HG02759 (cell line): Measurements from ENCODE around the gene ECE2.

Experiments used
- ATAC-seq: cut with Tn5 transposase; IDR thresholded peaks from one replicate; pipeline ENCODE4 v1.9.1; 2021; ENCODE audit warnings: mild to moderate bottlenecking, moderate library complexity; ENCODE audit not compliant: unreplicated experiment

The ECE2 gene

DNA sequence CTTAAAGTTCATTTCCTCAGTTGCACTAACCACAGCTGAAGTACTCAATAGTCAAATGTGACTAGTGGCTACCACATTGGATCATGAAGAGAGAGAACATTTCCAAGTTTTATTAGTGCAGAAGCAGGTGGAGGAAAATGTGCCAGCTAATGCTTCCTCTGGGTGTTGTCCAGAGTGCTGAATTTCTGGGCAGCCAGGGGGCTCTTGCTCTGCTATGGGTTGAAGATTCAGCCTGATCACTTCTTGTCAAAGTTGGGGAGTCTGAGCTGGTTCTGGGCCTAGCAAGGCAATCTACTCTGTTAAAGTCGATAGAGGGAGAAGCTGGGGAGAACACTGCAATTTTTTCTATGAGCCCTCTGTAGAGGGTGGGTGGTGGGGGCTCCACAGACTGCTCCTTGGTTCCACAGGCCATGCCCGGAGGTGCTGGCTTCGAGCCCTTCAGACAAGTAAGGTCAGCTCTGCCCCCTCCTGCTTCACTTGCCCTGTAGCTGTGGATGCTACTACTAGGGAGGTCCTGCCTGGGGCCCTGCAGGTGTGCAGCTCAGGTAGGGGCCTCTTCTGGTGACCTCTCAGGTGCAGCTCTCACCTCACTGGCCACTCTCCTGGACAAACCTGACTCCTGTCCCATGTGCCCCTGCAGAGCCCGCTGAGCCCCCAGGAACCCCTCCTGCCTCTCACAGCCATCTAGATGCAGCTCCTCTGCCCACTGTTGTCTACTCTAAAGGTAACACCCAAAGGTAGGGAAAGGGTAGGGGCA lies 35.3 kb upstream of the ECE2 start:
- ATAC-seq: no peak

GRCh38 chr3:184241141-184241446 lies 34.7 kb upstream of the ECE2 start:
- no peak for ATAC-seq

DNA sequence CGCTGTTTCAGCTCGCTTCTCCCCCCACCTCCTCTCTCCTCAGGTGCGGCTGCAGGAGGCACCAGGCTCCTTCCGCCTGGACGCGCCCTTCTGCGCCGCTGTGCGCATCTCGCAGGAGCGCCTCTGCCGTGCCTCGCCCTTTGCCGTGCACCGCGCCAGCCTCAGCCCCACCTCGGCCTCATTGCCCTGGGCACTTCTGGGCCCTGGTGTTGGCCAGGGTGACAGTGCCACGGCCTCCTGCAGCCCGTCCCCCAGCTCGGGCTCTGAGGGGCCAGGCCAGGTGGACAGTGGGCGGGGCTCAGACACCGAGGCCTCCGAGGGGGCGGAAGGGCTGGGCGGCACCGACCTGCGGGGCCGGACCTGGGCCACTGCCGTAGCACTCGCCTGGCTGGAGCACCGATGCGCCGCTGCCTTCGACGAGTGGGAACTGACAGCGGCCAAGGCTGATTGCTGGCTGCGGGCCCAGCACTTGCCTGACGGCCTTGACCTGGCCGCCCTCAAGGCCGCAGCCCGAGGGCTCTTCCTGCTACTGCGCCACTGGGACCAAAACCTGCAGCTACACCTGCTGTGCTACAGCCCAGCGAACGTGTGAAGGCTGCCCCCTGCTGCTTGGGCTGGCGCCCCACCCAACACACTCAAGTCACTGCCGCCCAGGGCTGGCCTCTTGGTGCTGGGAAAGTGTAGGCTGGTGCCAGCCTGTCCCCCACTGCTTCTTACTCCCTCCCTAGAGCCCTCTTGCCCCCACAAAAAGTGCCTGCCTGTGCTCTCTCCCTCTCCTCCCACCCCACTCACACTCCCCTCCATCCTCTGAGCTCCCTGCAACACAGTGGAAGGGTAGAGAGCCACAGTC lies 34.1 kb upstream of the ECE2 start:
- ATAC-seq: no peak

DNA sequence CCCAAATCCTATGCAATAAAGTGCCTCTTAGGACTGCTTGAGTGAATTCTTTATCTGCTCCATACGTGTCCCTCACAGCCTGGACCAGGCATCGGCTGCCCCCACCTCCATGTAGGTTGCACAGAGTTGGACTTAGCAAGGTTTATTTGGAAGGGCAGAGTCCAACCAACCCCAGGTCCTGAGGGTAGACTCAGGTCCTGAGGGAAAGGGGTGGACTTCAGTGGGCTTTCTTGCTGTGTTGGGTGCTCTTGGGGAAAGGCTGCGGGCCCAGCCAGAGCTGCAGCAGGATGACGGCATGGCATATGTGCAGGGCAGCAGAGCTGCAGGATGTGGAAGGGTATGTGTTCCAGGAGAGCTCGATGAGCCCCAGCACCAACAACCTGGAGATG lies 33.5 kb upstream of the ECE2 start:
- ATAC-seq: no peak

DNA sequence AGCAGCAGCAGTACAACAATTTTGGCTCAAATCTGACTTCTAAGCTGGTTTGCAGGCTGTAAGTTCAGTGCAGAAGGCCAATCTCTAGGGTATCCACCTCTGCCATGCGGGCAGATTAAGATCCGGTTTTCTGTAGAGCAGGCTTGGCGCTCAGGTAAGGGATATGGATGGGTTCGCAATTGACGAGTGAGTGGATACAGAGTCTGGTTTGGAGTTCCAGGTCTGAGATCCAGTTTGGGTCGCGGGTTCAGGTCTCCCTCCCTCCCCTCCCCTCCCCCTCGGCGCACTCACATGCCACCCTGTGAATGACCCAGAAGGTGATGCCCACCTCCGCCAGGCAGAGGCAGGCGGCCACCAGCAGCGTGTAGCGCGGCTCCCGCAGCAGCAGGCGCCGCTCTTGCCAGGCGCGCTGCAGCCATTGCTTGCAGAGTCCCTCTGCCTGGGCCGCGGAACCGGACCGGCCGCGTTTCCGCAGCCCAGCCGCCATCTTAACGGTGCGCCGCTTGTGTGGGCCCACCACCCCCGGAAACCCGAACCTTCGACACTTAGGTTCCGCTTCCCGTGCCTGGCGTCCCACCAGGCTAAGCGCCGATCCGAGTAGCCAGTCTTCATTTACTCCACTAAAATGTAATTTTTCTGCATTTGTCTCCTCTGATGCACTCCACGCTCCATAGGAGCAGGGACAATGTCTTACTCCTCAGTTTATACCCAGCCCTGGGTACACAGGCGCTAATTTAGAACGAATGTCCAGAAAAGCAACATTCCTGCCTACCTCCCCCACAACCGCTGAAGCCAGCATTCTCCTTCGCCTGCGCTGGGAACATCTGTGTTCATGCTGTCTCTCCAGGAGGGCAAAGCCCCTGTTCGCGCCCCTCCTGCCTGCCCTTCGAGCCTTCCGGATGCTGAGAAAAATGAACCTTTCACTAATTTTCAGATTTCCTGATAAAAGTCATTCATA lies 27.1 kb upstream of the ECE2 start, which contains the start of gene ALG3:
Gene ALG3 (minus strand): TSS at position 509 of the 958 bp plus-strand sequence. CDS start 22 bp downstream, at position 487.
- ATAC-seq: peak; percentile 64

- peak; percentile 90 for ATAC-seq
Measured at GRCh38 chr3:184249412-184250166, 26.2 kb upstream of the ECE2 start, which contains the start of gene EEF1AKMT4. Gene EEF1AKMT4, plus strand, starts transcription at chr3:184249672. Its CDS starts 23 bp downstream, at chr3:184249695.

GRCh38 chr3:184250167-184250828 lies 25.5 kb upstream of the ECE2 start:
- ATAC-seq: peak; percentile 50

DNA sequence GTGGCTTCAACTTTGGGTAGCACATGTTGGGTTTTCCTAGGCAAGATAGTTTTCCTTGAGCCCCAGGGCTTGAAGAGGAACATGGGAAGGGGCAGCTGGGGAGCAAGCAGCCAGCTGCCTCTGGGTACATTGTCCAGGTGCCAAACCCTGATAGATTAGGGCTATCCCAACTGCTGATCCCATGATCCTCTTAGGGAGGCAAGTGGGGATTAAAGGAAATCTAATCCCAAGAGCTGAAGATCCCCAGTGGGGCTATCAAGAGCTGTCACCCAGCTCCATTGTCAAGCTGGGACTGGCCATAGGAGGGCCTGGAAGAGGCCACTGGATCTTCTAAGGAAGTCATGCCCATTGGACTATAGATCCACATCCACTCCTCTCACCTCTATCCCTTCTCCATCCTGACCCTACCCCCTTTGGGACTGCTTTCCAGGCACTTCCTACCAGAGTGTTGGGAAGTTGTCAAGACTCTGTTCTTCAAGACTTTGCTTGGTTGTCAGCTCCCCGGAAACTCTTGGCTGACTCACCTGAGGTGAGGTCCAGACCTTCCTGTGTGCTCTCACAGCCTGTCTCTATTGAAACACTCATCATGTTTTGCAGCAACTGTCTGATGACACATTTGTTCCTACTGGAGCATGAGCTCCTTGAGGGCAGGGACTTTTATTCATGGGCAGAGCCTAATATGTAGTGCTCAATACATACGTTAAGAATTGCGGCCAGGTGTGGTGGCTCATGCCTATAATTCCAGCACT lies 20.4 kb upstream of the ECE2 start:
- ATAC-seq: no peak

- ATAC-seq: no peak
Measured at GRCh38 chr3:184257083-184257915, 18.5 kb upstream of the ECE2 start.

DNA sequence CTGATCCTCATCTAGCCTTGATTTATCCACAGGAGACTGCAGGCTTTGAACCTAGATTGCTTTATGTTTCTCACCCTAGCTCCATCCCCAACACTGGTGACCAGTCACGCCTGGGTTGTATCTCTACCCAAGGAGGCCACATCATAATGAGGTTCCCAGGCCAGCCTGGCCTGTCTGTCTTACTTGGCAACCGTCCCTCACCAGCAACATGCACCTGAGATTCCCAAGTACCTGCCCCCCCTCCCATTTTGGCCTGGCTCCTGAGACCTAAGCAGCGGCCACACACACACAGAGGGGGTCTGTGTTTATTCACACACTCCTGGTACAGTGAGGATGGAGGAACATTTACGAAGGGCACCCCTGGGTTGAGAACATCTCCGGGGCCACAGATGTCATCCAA lies 16.9 kb upstream of the ECE2 start:
- ATAC-seq: no peak

- ATAC-seq: no peak
Measured at GRCh38 chr3:184259396-184259877, 16.4 kb upstream of the ECE2 start.

- ATAC-seq: no peak
Measured at GRCh38 chr3:184259878-184260723, 15.7 kb upstream of the ECE2 start.

- ATAC-seq: no peak
Measured at GRCh38 chr3:184260724-184261269, 15.0 kb upstream of the ECE2 start.

DNA sequence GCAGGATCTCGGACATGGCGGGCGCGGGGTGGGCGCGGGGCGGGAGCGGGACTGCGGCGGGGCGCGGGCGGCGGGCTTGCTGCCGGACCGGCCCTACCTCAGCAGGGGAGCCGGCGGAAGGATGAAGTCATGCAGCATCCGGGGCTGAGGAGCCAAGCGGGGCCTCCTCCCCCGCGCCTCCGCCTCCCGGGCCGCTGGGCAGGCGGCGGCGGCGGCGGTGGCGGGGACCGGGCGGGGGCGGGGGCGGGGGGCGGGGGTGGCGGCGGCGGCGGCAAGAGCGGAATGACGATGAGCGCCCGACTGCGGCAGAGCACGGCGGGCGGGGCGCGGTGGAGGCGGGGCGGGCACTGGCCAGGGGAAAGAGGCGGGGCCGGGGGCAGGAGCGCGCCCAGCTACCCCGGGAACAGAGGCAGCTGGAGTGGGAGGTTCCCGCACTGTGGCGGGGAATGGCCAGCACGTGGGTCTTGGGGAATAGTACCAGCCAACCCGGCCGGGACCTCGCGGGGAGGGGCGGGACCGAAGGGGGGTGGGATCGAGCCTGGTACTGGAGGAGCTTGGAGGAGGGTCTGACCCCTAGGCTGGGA lies 14.5 kb upstream of the ECE2 start, which contains the start of gene CAMK2N2:
Gene CAMK2N2 (minus strand): TSS at position 284 of the 584 bp plus-strand sequence. CDS start 268 bp downstream, at position 16.
- peak; percentile 64 for ATAC-seq

- no peak for ATAC-seq
Measured at GRCh38 chr3:184261854-184262763, 13.7 kb upstream of the ECE2 start.
